ENCODE measurements around the gene CD320. TPM values are rescaled to one million over a fixed set of nuclear protein-coding genes. Genes with fewer than 3 reads are reported as not detected.
"Not testable (repeated sequence)": the region's sequence is repeated elsewhere in the genome, so short reads cannot be mapped to it uniquely, and the experiment has no call there.

The CD320 gene
- total and polyA plus RNA-seq, 2 experiments from 2014 or later, result 87.0 to 124 TPM

DNA sequence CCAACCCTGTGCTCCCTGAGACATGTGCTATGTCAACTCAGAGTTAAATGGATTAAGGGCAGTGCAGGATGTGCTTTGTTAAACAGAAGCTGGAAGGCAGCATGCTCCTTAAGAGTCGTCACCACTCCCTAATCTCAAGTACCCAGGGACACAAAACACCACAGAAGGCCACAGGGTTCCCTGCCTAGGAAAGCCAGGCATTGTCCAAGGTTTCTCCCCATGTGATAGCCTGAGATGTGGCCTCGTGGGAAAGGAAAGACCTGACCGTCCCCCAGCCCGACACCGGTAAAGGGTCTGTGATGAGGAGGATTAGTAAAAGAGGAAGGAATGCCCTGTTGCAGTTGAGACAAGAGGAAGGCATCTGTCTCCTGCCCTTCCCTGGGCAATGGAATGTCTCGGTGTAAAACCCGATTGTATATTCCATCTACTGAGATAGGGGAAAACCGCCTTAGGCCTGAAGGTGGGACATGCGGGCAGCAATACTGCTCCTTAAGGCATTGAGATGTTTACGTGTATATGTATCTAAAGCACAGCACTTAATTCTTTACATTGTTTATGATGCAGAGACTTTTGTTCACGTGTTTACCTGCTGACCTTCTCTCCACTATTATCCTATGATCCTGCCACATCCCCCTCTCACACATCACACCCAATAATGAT lies 7.0 kb upstream of the CD320 start:
- H3K27ac ChIP-seq (ENCODE audit: low read depth); DNase-seq (ENCODE audit: low spot score); H3K27me3 ChIP-seq (ENCODE audit: insufficient read depth); H3K4me3 ChIP-seq; H4K20me1 ChIP-seq (replicated peaks; ENCODE audit: insufficient read depth); H3K9me3 Mint-ChIP-seq; H2AFZ ChIP-seq; ATAC-seq; H3K4me3 Mint-ChIP-seq; H3K4me2 ChIP-seq; H3K4me1 ChIP-seq (ENCODE audit: insufficient read depth); H3F3A ChIP-seq (replicated peaks; ENCODE audit: low read depth); H3K9me2 ChIP-seq (ENCODE audit: insufficient read depth); H3K79me2 ChIP-seq (replicated peaks; ENCODE audit: insufficient read depth); H3K36me3 ChIP-seq (ENCODE audit: insufficient read depth): not testable (repeated sequence)
- H3K27ac Mint-ChIP-seq, result peak overlapping the region; percentile 44; the same call in 1 of the 2 replicates
- peaks cover 51% of the 10 kb centered on the region for H3K36me3 Mint-ChIP-seq (ENCODE audit: low read depth)
- peaks cover 27% of the 10 kb centered on the region for H3K4me1 Mint-ChIP-seq
- peaks cover 12% of the 10 kb centered on the region for H3K27me3 Mint-ChIP-seq (ENCODE audit: insufficient read depth, low read depth, poor library complexity)

DNA sequence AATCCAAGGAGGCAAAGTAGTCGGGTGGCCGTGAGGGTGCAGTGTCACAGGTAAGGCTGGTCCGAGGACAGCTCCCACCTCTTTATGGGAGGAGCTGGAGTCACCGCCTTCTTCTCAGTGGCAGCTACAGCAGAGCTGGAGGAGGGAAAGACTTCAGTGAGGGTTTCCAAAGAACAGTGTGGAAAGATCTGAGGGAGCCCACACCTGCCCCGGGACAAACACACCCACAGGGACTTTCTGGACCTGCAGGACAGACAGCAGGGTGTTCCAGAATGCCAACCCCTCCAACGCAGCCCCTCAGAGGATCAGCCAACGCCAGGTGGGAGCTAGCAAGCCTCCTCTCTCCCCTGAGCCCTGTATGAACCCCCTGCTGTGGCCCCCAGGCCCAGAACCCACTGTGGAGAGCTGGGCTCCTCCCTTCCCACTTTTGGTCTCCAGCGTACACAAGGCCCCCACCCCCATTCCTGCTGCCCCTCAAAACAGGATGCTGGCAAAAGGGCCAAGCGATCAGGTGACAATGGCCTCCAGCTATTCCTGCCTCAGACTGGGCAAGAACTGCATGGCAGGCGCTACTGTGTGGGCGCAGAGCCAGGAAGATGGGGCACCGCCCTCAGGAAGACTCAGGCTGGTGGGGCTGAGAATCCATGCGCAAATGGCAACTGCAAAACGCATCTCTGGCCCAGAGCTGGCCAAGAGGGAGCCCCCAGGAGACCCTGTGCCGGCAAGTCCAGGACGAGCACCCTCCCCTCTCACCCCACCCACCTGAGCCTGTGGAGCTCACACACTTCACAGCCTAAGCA lies 3.5 kb upstream of the CD320 start:
- Histone ChIP-seq H3F3A (replicated peaks; ENCODE audit: low read depth) (peaks cover 3% of the 10 kb centered on the region), H3K4me2 (no peak overlapping the region), H3K9me2 (ENCODE audit: insufficient read depth) (no peaks in the 10 kb centered on the region), H3K36me3 (ENCODE audit: insufficient read depth) (no peaks in the 10 kb centered on the region), H2AFZ (no peak overlapping the region), H3K4me1 (ENCODE audit: insufficient read depth) (peaks cover 10% of the 10 kb centered on the region; the same call in 1 of the 2 replicates), H4K20me1 (replicated peaks; ENCODE audit: insufficient read depth) (peaks cover 3% of the 10 kb centered on the region; the same call in 1 of the 2 replicates), H3K4me3 (no peak overlapping the region), H3K27ac (ENCODE audit: low read depth) (no peak overlapping the region), H3K27me3 (ENCODE audit: insufficient read depth) (no peaks in the 10 kb centered on the region), H3K79me2 (replicated peaks; ENCODE audit: insufficient read depth) (peaks cover 10% of the 10 kb centered on the region)
- H3K4me3 Mint-ChIP-seq, result no peak overlapping the region
- H3K4me1 Mint-ChIP-seq, result peaks cover 17% of the 10 kb centered on the region
- ATAC-seq (no peak), DNase-seq (ENCODE audit: low spot score) (no peak)
- H3K27me3 Mint-ChIP-seq (ENCODE audit: insufficient read depth, low read depth, poor library complexity), result peaks cover 15% of the 10 kb centered on the region
- H3K36me3 Mint-ChIP-seq (ENCODE audit: low read depth), result peaks cover 55% of the 10 kb centered on the region
- no peak overlapping the region for H3K27ac Mint-ChIP-seq
- H3K9me3 Mint-ChIP-seq, result no peaks in the 10 kb centered on the region
- TF ChIP-seq ZNF114 (CRISPR knock-in tag; IDR thresholded peaks at IDR 0.05), result no peak
- no peak for TF ChIP-seq ZNF462 (CRISPR knock-in tag; IDR thresholded peaks at IDR 0.05)
- TF ChIP-seq, protein P1, sequence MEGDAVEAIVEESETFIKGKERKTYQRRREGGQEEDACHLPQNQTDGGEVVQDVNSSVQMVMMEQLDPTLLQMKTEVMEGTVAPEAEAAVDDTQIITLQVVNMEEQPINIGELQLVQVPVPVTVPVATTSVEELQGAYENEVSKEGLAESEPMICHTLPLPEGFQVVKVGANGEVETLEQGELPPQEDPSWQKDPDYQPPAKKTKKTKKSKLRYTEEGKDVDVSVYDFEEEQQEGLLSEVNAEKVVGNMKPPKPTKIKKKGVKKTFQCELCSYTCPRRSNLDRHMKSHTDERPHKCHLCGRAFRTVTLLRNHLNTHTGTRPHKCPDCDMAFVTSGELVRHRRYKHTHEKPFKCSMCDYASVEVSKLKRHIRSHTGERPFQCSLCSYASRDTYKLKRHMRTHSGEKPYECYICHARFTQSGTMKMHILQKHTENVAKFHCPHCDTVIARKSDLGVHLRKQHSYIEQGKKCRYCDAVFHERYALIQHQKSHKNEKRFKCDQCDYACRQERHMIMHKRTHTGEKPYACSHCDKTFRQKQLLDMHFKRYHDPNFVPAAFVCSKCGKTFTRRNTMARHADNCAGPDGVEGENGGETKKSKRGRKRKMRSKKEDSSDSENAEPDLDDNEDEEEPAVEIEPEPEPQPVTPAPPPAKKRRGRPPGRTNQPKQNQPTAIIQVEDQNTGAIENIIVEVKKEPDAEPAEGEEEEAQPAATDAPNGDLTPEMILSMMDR (conservative IDR thresholded peaks at IDR 0.05; ENCODE audit: low read depth in 2 of 2), result no peak
- TF ChIP-seq ZNF331 (CRISPR knock-in tag; IDR thresholded peaks at IDR 0.05; ENCODE audit: low read depth), result no peak
- TF ChIP-seq, protein P2, sequence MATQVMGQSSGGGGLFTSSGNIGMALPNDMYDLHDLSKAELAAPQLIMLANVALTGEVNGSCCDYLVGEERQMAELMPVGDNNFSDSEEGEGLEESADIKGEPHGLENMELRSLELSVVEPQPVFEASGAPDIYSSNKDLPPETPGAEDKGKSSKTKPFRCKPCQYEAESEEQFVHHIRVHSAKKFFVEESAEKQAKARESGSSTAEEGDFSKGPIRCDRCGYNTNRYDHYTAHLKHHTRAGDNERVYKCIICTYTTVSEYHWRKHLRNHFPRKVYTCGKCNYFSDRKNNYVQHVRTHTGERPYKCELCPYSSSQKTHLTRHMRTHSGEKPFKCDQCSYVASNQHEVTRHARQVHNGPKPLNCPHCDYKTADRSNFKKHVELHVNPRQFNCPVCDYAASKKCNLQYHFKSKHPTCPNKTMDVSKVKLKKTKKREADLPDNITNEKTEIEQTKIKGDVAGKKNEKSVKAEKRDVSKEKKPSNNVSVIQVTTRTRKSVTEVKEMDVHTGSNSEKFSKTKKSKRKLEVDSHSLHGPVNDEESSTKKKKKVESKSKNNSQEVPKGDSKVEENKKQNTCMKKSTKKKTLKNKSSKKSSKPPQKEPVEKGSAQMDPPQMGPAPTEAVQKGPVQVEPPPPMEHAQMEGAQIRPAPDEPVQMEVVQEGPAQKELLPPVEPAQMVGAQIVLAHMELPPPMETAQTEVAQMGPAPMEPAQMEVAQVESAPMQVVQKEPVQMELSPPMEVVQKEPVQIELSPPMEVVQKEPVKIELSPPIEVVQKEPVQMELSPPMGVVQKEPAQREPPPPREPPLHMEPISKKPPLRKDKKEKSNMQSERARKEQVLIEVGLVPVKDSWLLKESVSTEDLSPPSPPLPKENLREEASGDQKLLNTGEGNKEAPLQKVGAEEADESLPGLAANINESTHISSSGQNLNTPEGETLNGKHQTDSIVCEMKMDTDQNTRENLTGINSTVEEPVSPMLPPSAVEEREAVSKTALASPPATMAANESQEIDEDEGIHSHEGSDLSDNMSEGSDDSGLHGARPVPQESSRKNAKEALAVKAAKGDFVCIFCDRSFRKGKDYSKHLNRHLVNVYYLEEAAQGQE (IDR thresholded peaks at IDR 0.05; ENCODE audit: unreplicated experiment), result no peak
- TF ChIP-seq CREB1 (CRISPR knock-in tag; IDR thresholded peaks at IDR 0.05; ENCODE audit: low read depth), result no peak
- TF ChIP-seq EZH2phosphoT487 (IDR thresholded peaks at IDR 0.05; ENCODE audit: unreplicated experiment), result no peak
